IMR-90 (cell line): ENCODE measurements around the gene C2CD4D. TPM values are rescaled to one million over a fixed set of nuclear protein-coding genes. Genes with fewer than 3 reads are reported as not detected.

Experiments used
- ATAC-seq: fragments of 200-7000 bp; cut with Tn5 transposase; 2 replicates; pipeline ENCODE4 v1.9.1; 2020; ENCODE audit warnings: low read depth, mild to moderate bottlenecking, moderate library complexity
- BruUV-seq: library from RNA; stranded (reverse); fragments of 400-500 nt; replicated peaks from 2 replicates; lab custom pipeline; 2021; lab: Mats Ljungman, UMichigan
- CTCF ChIA-PET: fragments of 300-600 bp; formaldehyde crosslinking; extraction: SDS; loops from one replicate; lab custom pipeline; 2021; ENCODE audit warnings: antibody characterized with exemption; lab: Yijun Ruan, JAX
- POLR2A ChIA-PET: fragments of 300-600 bp; sonication (Branson Sonifier 250); formaldehyde crosslinking; loops from one replicate; lab custom pipeline; 2022; ENCODE audit warnings: antibody characterized with exemption; ENCODE audit not compliant: unreplicated experiment; lab: Charles Lee
- DNase-seq: peaks from one replicate; pipeline ENCODE4 v3.0.0; 2013
- H2AFZ ChIP-seq: replicated peaks from 2 replicates; pipeline ENCODE3; 2013; ENCODE audit warnings: low read length, mild to moderate bottlenecking; ENCODE audit not compliant: poor library complexity
- H2AK5ac ChIP-seq: 2 replicates; pipeline ENCODE4 v1.6.1; 2013; ENCODE audit warnings: low read depth, low read length, inconsistent platforms
- H2AK9ac ChIP-seq: replicated peaks from 2 replicates; pipeline ENCODE3; 2013; ENCODE audit warnings: mild to moderate bottlenecking, low read depth, low read length, moderate library complexity; ENCODE audit not compliant: poor library complexity
- H2BK120ac ChIP-seq: 2 replicates; pipeline ENCODE4 v1.6.1; 2013; ENCODE audit warnings: low read depth, low read length, inconsistent platforms
- H2BK15ac ChIP-seq: 3 replicates; pipeline ENCODE4 v1.6.1; 2013; ENCODE audit warnings: low read depth, low read length, inconsistent platforms
- H2BK20ac ChIP-seq: 2 replicates; pipeline ENCODE4 v1.6.1; 2013; ENCODE audit warnings: low read depth, mild to moderate bottlenecking, inconsistent platforms, low read length, moderate library complexity
- H2BK5ac ChIP-seq: 2 replicates; pipeline ENCODE4 v1.6.1; 2013; ENCODE audit warnings: mild to moderate bottlenecking, low read depth, low read length, inconsistent platforms; ENCODE audit not compliant: poor library complexity, severe bottlenecking
- H3K14ac ChIP-seq: replicated peaks from 2 replicates; pipeline ENCODE4 v1.6.1; 2013; ENCODE audit warnings: low read depth, low read length, inconsistent platforms
- H3K18ac ChIP-seq: 2 replicates; pipeline ENCODE4 v1.6.1; 2013; ENCODE audit warnings: low read depth, low read length, control low read depth
- H3K23ac ChIP-seq: 2 replicates; pipeline ENCODE4 v1.6.1; 2013; ENCODE audit warnings: low read depth, low read length, inconsistent platforms
- H3K27ac ChIP-seq: 2 replicates; pipeline ENCODE4 v1.5.1; 2013; ENCODE audit warnings: mild to moderate bottlenecking, control low read depth, low read length; ENCODE audit not compliant: insufficient read depth
- H3K27me3 ChIP-seq: 2 replicates; pipeline ENCODE4 v1.6.1; 2013; ENCODE audit warnings: low read length; ENCODE audit not compliant: control insufficient read depth, insufficient read depth
- H3K36me3 ChIP-seq: 2 replicates; pipeline ENCODE4 v1.6.1; 2013; ENCODE audit warnings: low read length, mixed read lengths; ENCODE audit not compliant: control insufficient read depth, insufficient read depth
- H3K4ac ChIP-seq: 2 replicates; pipeline ENCODE4 v1.6.1; 2013; ENCODE audit warnings: low read depth, low read length, inconsistent platforms
- H3K4me1 ChIP-seq: 2 replicates; pipeline ENCODE4 v1.6.1; 2013; ENCODE audit warnings: low read length, mixed read lengths; ENCODE audit not compliant: control insufficient read depth, insufficient read depth
- H3K4me2 ChIP-seq: 2 replicates; pipeline ENCODE4 v1.6.1; 2013; ENCODE audit warnings: low read depth, mild to moderate bottlenecking, control low read depth, low read length, moderate library complexity
- H3K4me3 ChIP-seq: 2 replicates; pipeline ENCODE4 v1.5.1; 2013; ENCODE audit warnings: low read depth, mild to moderate bottlenecking, control low read depth, low read length, moderate library complexity; ENCODE audit not compliant: insufficient read depth
- H3K56ac ChIP-seq: 2 replicates; pipeline ENCODE4 v1.6.1; 2013; ENCODE audit warnings: low read length, inconsistent platforms; ENCODE audit not compliant: insufficient read depth; ENCODE audit errors: extremely low read depth
- H3K79me1 ChIP-seq, 2 experiments: 2 replicates each; pipeline ENCODE4 v1.6.1; 2013; ENCODE audit warnings: low read length in 2 of 2, inconsistent platforms in 1 of 2, low read depth in 1 of 2
- H3K9ac ChIP-seq: 2 replicates; pipeline ENCODE4 v1.6.1; 2013; ENCODE audit warnings: low read depth, low read length, control low read depth
- H3K9me1 ChIP-seq: 2 replicates; pipeline ENCODE4 v1.6.1; 2013; ENCODE audit warnings: low read length, inconsistent platforms; ENCODE audit not compliant: insufficient read depth
- H3K9me3 ChIP-seq: 2 replicates; pipeline ENCODE4 v1.6.1; 2013; ENCODE audit warnings: low read length; ENCODE audit not compliant: control insufficient read depth, insufficient read depth
- H4K20me1 ChIP-seq: 2 replicates; pipeline ENCODE4 v1.6.1; 2013; ENCODE audit warnings: low read length, inconsistent platforms; ENCODE audit not compliant: insufficient read depth
- H4K5ac ChIP-seq: 2 replicates; pipeline ENCODE4 v1.6.1; 2013; ENCODE audit warnings: mild to moderate bottlenecking, low read depth, low read length, control low read depth
- H4K8ac ChIP-seq, 2 experiments: 2 replicates each; pipeline ENCODE4 v1.6.1; 2013; ENCODE audit warnings: low read depth in 2 of 2, low read length in 2 of 2, control low read depth in 1 of 2, inconsistent platforms in 1 of 2
- H4K91ac ChIP-seq: 2 replicates; pipeline ENCODE4 v1.6.1; 2013; ENCODE audit warnings: low read depth, low read length, inconsistent platforms; ENCODE audit not compliant: insufficient read depth
- BHLHE40 ChIP-seq: fragments of 150-350 bp; IDR thresholded peaks from 2 replicates; pipeline ENCODE4 v1.6.1; 2016; ENCODE audit warnings: mild to moderate bottlenecking, low read depth, low read length
- CEBPB ChIP-seq: IDR thresholded peaks from 2 replicates; pipeline ENCODE4 v1.6.1; 2012; ENCODE audit warnings: low read depth, low read length, improper control_type of control experiment
- CHD1 ChIP-seq: IDR thresholded peaks from 2 replicates; pipeline ENCODE4 v1.6.1; 2012; ENCODE audit warnings: low read depth, low read length, improper control_type of control experiment
- CTCF ChIP-seq: conservative IDR thresholded peaks from 2 replicates; pipeline ENCODE4 v1.5.1; 2012; ENCODE audit warnings: mild to moderate bottlenecking, low read depth, low read length, improper control_type of control experiment
- ELK1 ChIP-seq: fragments of 150-350 bp; IDR thresholded peaks from 2 replicates; pipeline ENCODE4 v1.6.1; 2016; ENCODE audit warnings: low read depth, mild to moderate bottlenecking, low read length, moderate library complexity, borderline replicate concordance
- FOS ChIP-seq: fragments of 150-350 bp; IDR thresholded peaks from 2 replicates; pipeline ENCODE4 v1.6.1; 2016; ENCODE audit warnings: low read depth, low read length
- MAFK ChIP-seq: IDR thresholded peaks from 2 replicates; pipeline ENCODE4 v1.6.1; 2012; ENCODE audit warnings: low read depth, low read length, improper control_type of control experiment
- MAZ ChIP-seq: IDR thresholded peaks from 2 replicates; pipeline ENCODE4 v1.6.1; 2012; ENCODE audit warnings: low read depth, mild to moderate bottlenecking, low read length, improper control_type of control experiment, moderate library complexity, borderline replicate concordance
- MXI1 ChIP-seq: IDR thresholded peaks from 2 replicates; pipeline ENCODE4 v1.6.1; 2012; ENCODE audit warnings: low read depth, mild to moderate bottlenecking, low read length, moderate library complexity, borderline replicate concordance
- NFE2L2 ChIP-seq: fragments of 150-350 bp; IDR thresholded peaks from 2 replicates; pipeline ENCODE4 v1.6.1; 2016; ENCODE audit warnings: low read depth, mild to moderate bottlenecking, low read length
- POLR2A ChIP-seq: IDR thresholded peaks from 2 replicates; pipeline ENCODE4 v1.6.1; 2012; ENCODE audit warnings: mild to moderate bottlenecking, low read depth, low read length
- RAD21 ChIP-seq: IDR thresholded peaks from 2 replicates; pipeline ENCODE4 v1.6.1; 2012; ENCODE audit warnings: low read length, improper control_type of control experiment
- RFX5 ChIP-seq: IDR thresholded peaks from 2 replicates; pipeline ENCODE4 v1.8.0; 2012; ENCODE audit warnings: low read depth, mild to moderate bottlenecking, low read length, moderate library complexity
- SMC3 ChIP-seq: fragments of 150-350 bp; IDR thresholded peaks from 2 replicates; pipeline ENCODE4 v1.6.1; 2016; ENCODE audit warnings: low read depth, mild to moderate bottlenecking, antibody characterized with exemption, low read length, moderate library complexity
- USF2 ChIP-seq: fragments of 150-350 bp; IDR thresholded peaks from 2 replicates; pipeline ENCODE4 v1.6.1; 2017; ENCODE audit warnings: mild to moderate bottlenecking, antibody characterized with exemption, low read length, low read depth
- WGBS, 2 experiments: methylation state at CpG; one replicate each; pipeline versions ENCODE4 v1.1.5 to v1.1.7; 2013; ENCODE audit warnings: missing lambda C conversion rate in 2 of 2; ENCODE audit not compliant: insufficient read length in 1 of 2; ENCODE audit errors: extremely low coverage in 2 of 2; 5-methylcytosine and 5-hydroxymethylcytosine counted together
- dilution Hi-C: fragments of 300-500 bp; cut with HindIII; formaldehyde crosslinking; loops from one replicate; pipeline ENCODE4 v1.14.3; 2018; ENCODE audit warnings: low sequenced_read_pairs; ENCODE audit not compliant: unreplicated experiment
- in situ Hi-C: fragments of 300-500 bp; cut with MboI; formaldehyde crosslinking; loops from 3 replicates; pipeline ENCODE4 v1.14.3; 2019; ENCODE audit warnings: low sequenced_read_pairs, inconsistent platforms, mixed read lengths
- intact Hi-C: fragments of 100-400 bp; cut with micrococcal nuclease; formaldehyde crosslinking; loops from 2 replicates; pipeline ENCODE4 v1.10.0; 2022
- polyA plus RNA-seq, 3 experiments: library from polyadenylated mRNA; depleted of rRNA; stranded (reverse); fragments of >200 nt; gene quantifications; 2 replicates each; pipeline ENCODE4 v1.2.3, GENCODE V29; 2012; ENCODE audit warnings: low replicate concordance in 1 of 3
- total RNA-seq: library from RNA; depleted of rRNA; stranded (reverse); fragments of >200 nt; gene quantifications from 2 replicates; pipeline ENCODE4 v1.2.3, GENCODE V29; 2012

Gene C2CD4D
- total and polyA plus RNA-seq, 2 of the 4 experiments (the other 2 are of a cell fraction), result not detected

GRCh38 chr1:151799179-151800022, 40.2 kb downstream of the C2CD4D start:
- Histone ChIP-seq H3K36me3 (no peaks in the 10 kb centered on the region), H3K14ac (no peak overlapping the region), H2BK20ac (no peak overlapping the region), H3K79me1 (no peaks in the 10 kb centered on the region), H2BK120ac (no peak overlapping the region), H2AK9ac (no peak overlapping the region), H4K8ac (no peak overlapping the region), H3K56ac (no peak overlapping the region), H3K18ac (no peak overlapping the region), H3K27me3 (peaks cover 73% of the 10 kb centered on the region), H2BK15ac (no peak overlapping the region), H2AFZ (no peak overlapping the region), H4K91ac (no peak overlapping the region), H3K9me1 (no peaks in the 10 kb centered on the region), H3K23ac (no peak overlapping the region), H3K4me3 (no peak overlapping the region), H3K9me3 (no peaks in the 10 kb centered on the region), H3K4me2 (no peak overlapping the region), H4K20me1 (no peaks in the 10 kb centered on the region), H2AK5ac (no peak overlapping the region), H4K5ac (no peak overlapping the region), H3K9ac (no peak overlapping the region), H3K27ac (no peak overlapping the region), H3K4me1 (no peaks in the 10 kb centered on the region), H3K4ac (no peak overlapping the region), H2BK5ac (no peak overlapping the region)
- DNase-seq (no peak), ATAC-seq (no peak)
- dilution Hi-C loops, result loop anchor here (25.0 kb wide), 1 partner anchor 88 kb away; no protein-coding TSS in a partner anchor
- CTCF ChIA-PET, result no interaction called here
- no TSS peak for BruUV-seq
- in situ Hi-C loops, result no loop called here
- POLR2A ChIA-PET, result no interaction called here
- no CpG with 5 or more reads among the region's 9 CpGs for WGBS, 2 experiments
- intact Hi-C loops, result no loop called here
- TF ChIP-seq MAZ, result no peak
- no peak for TF ChIP-seq NFE2L2
- no peak for TF ChIP-seq ELK1
- no peak for TF ChIP-seq CTCF
- TF ChIP-seq BHLHE40, result no peak
- no peak for TF ChIP-seq USF2
- no peak for TF ChIP-seq MAFK
- TF ChIP-seq CEBPB, result no peak
- TF ChIP-seq RFX5, result no peak
- TF ChIP-seq MXI1, result no peak
- no peak for TF ChIP-seq RAD21
- no peak for TF ChIP-seq POLR2A
- TF ChIP-seq FOS, result no peak
- TF ChIP-seq CHD1, result no peak
- no peak for TF ChIP-seq SMC3
